ENCODE measurements around the gene ABCD2. TPM values are rescaled to one million over a fixed set of nuclear protein-coding genes. Genes with fewer than 3 reads are reported as not detected.
"Not testable (repeated sequence)": the region's sequence is repeated elsewhere in the genome, so short reads cannot be mapped to it uniquely, and the experiment has no call there.

ABCD2 gene
- total RNA-seq, 1 donor from 2014 or later, result 5.8 TPM

GRCh38 chr12:39574785-39575497, 44.7 kb downstream of the ABCD2 start:
- Mint-ChIP-seq H3K4me1 (ENCODE audit: low read depth) (peaks cover 4% of the 10 kb centered on the region), H3K4me3 (ENCODE audit: low read depth) (no peak overlapping the region), H3K9me3 (peaks cover 14% of the 10 kb centered on the region), H3K36me3 (ENCODE audit: low read depth) (peaks cover 76% of the 10 kb centered on the region), H3K27ac (no peak overlapping the region), H3K27me3 (ENCODE audit: low read depth) (no peaks in the 10 kb centered on the region)
- DNase-seq (ENCODE audit: low spot score), result no peak
- intact Hi-C loops (cut with micrococcal nuclease), result no loop called here

- intact Hi-C loops (cut with micrococcal nuclease), result no loop called here
- Mint-ChIP-seq H3K27me3 (ENCODE audit: low read depth) (no peaks in the 10 kb centered on the region), H3K4me3 (ENCODE audit: low read depth) (no peak overlapping the region), H3K4me1 (ENCODE audit: low read depth) (peaks cover 4% of the 10 kb centered on the region), H3K36me3 (ENCODE audit: low read depth) (peaks cover 77% of the 10 kb centered on the region), H3K9me3 (peaks cover 19% of the 10 kb centered on the region), H3K27ac (no peak overlapping the region)
- no peak for DNase-seq (ENCODE audit: low spot score)
These were observed 45.2 kb downstream of the ABCD2 start for GRCh38 chr12:39574378-39574777.

DNA sequence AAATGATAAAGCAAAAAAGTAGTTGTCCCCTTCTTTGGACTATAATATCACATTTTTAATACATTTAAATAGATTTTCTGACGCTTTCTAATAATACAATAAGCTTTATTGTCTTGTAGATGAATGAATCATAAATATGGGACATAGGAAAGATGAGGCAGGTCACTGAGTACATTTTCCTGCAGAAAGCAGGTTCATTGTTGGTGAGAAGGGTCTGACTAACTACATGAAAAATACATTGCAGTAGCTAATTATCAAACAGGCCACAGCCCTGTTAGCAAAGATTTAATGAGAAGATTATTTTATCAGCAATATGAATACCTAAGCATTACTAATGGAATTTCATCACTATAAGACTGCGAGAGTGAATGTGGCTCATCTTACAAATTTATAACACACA, 45.6 kb downstream of the ABCD2 start:
- DNase-seq (ENCODE audit: low spot score), result no peak
- H3K9me3 Mint-ChIP-seq, result peaks cover 19% of the 10 kb centered on the region
- peaks cover 78% of the 10 kb centered on the region for H3K36me3 Mint-ChIP-seq (ENCODE audit: low read depth)
- H3K27ac Mint-ChIP-seq, result no peak overlapping the region
- H3K4me1 Mint-ChIP-seq (ENCODE audit: low read depth), result peaks cover 4% of the 10 kb centered on the region
- no peak overlapping the region for H3K4me3 Mint-ChIP-seq (ENCODE audit: low read depth)
- H3K27me3 Mint-ChIP-seq (ENCODE audit: low read depth), result no peaks in the 10 kb centered on the region
- intact Hi-C loops (cut with micrococcal nuclease), result no loop called here

GRCh38 chr12:39572551-39572950, 47.1 kb downstream of the ABCD2 start:
- H3K9me3 Mint-ChIP-seq, result peaks cover 24% of the 10 kb centered on the region
- intact Hi-C loops (cut with micrococcal nuclease), result no loop called here
- no peak for DNase-seq (ENCODE audit: low spot score)
- no peak overlapping the region for H3K4me3 Mint-ChIP-seq (ENCODE audit: low read depth)
- peaks cover 4% of the 10 kb centered on the region for H3K4me1 Mint-ChIP-seq (ENCODE audit: low read depth)
- peaks cover 86% of the 10 kb centered on the region for H3K36me3 Mint-ChIP-seq (ENCODE audit: low read depth)
- no peaks in the 10 kb centered on the region for H3K27me3 Mint-ChIP-seq (ENCODE audit: low read depth)
- H3K27ac Mint-ChIP-seq, result no peak overlapping the region

- H3K36me3 Mint-ChIP-seq (ENCODE audit: low read depth), result peaks cover 92% of the 10 kb centered on the region
- DNase-seq (ENCODE audit: low spot score), result no peak
- no peak overlapping the region for H3K27ac Mint-ChIP-seq
- intact Hi-C loops (cut with micrococcal nuclease), result no loop called here
- H3K27me3 Mint-ChIP-seq (ENCODE audit: low read depth), result no peaks in the 10 kb centered on the region
- no peak overlapping the region for H3K4me3 Mint-ChIP-seq (ENCODE audit: low read depth)
- H3K4me1 Mint-ChIP-seq (ENCODE audit: low read depth), result peaks cover 4% of the 10 kb centered on the region
- H3K9me3 Mint-ChIP-seq, result peaks cover 36% of the 10 kb centered on the region
These were observed 48.3 kb downstream of the ABCD2 start for GRCh38 chr12:39571351-39571750.

- peaks cover 49% of the 10 kb centered on the region for H3K36me3 Mint-ChIP-seq (ENCODE audit: low read depth)
- intact Hi-C loops (cut with micrococcal nuclease), result no loop called here
These were observed 66.1 kb downstream of the ABCD2 start for GRCh38 chr12:39553476-39553875.

DNA sequence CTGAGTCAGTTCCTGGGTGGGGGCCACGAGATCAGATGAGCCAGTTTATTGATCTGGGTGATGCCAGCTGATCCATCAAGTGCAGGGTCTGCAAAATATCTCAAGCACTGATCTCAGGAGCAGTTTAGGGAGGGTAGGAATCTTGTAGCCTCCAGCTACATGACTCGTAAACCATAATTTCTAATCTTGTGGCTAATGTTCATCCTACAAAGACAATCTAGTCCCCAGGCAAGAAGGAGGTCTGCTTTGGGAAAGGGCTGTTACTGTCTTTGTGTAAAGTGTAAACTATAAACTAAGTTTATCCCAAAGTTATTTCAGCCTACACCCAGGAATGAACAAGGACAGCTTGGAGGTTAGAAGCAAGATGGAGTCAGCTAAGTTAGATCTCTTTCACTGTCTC, 75.4 kb downstream of the ABCD2 start:
- H3K4me1 Mint-ChIP-seq (ENCODE audit: low read depth); H3K27ac Mint-ChIP-seq; intact Hi-C loops (cut with micrococcal nuclease); H3K27me3 Mint-ChIP-seq (ENCODE audit: low read depth); H3K9me3 Mint-ChIP-seq; DNase-seq (ENCODE audit: low spot score); H3K36me3 Mint-ChIP-seq (ENCODE audit: low read depth); H3K4me3 Mint-ChIP-seq (ENCODE audit: low read depth): not testable (repeated sequence)

More at GRCh38 chr12:39553476-39553875, 66.1 kb downstream of the ABCD2 start:
- Mint-ChIP-seq H3K27ac (no peak overlapping the region), H3K4me3 (ENCODE audit: low read depth) (no peak overlapping the region), H3K27me3 (ENCODE audit: low read depth) (no peaks in the 10 kb centered on the region), H3K4me1 (ENCODE audit: low read depth) (no peaks in the 10 kb centered on the region), H3K9me3 (peaks cover 9% of the 10 kb centered on the region)
- no peak for DNase-seq (ENCODE audit: low spot score)

- no peak for DNase-seq (ENCODE audit: low spot score)
- Mint-ChIP-seq H3K36me3 (ENCODE audit: low read depth) (peaks cover 3% of the 10 kb centered on the region), H3K27me3 (ENCODE audit: low read depth) (no peaks in the 10 kb centered on the region), H3K9me3 (no peaks in the 10 kb centered on the region), H3K27ac (no peak overlapping the region), H3K4me1 (ENCODE audit: low read depth) (peaks cover 3% of the 10 kb centered on the region), H3K4me3 (ENCODE audit: low read depth) (no peak overlapping the region)
- intact Hi-C loops (cut with micrococcal nuclease), result no loop called here
These were observed 78.1 kb downstream of the ABCD2 start for GRCh38 chr12:39541471-39541870.

DNA sequence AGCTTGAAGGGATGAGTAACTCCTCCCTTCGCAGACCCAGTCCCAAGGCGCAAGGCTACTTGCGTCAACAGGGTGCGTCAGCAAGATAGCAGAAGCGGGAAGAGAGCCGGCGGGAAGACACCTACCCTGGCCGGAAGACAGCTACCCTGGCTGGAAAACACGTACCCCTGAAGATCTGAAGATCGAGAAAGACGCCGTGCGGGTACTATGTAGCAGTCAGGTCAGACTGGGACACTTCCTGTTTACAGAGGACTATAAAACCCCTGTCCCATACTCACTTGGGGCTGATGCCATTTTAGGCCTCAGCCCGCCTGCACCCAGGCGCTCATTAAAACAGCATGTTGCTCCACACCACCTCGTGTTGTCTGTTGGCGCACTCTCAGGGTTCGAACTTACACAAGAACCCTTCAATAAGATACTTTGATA, 80.9 kb downstream of the ABCD2 start:
- no peaks in the 10 kb centered on the region for H3K9me3 Mint-ChIP-seq
- H3K27ac Mint-ChIP-seq, result no peak overlapping the region
- H3K4me1 Mint-ChIP-seq (ENCODE audit: low read depth), result peaks cover under 1% of the 10 kb centered on the region
- H3K36me3 Mint-ChIP-seq (ENCODE audit: low read depth), result peaks cover under 1% of the 10 kb centered on the region
- H3K27me3 Mint-ChIP-seq (ENCODE audit: low read depth), result no peaks in the 10 kb centered on the region
- no peak overlapping the region for H3K4me3 Mint-ChIP-seq (ENCODE audit: low read depth)
- intact Hi-C loops (cut with micrococcal nuclease), result no loop called here
- DNase-seq (ENCODE audit: low spot score), result no peak

GRCh38 chr12:39533951-39534350, 85.7 kb downstream of the ABCD2 start:
- Mint-ChIP-seq H3K9me3 (no peaks in the 10 kb centered on the region), H3K36me3 (ENCODE audit: low read depth) (no peaks in the 10 kb centered on the region), H3K4me1 (ENCODE audit: low read depth) (peaks cover 8% of the 10 kb centered on the region), H3K4me3 (ENCODE audit: low read depth) (no peak overlapping the region), H3K27ac (no peak overlapping the region), H3K27me3 (ENCODE audit: low read depth) (no peaks in the 10 kb centered on the region)
- no peak for DNase-seq (ENCODE audit: low spot score)
- intact Hi-C loops (cut with micrococcal nuclease), result no loop called here

DNA sequence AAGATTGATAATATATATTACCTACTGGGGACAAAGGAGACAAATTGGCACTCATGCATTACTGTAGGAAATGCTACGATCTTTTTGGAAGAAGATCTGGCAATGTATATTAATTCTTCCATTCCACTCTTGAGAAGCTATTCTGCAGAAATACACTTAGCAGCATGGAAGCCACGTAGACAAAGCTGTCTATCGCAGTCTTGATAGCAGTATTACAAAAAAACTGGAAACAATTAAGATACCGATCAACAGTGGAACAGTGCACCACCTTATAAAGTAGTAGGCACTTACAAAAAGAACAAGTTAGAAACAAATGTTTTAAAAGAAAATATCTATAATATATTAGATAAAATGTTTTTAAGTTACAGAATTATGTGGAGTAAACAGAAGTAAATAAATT, 87.2 kb downstream of the ABCD2 start:
- Mint-ChIP-seq H3K9me3 (peaks cover 4% of the 10 kb centered on the region), H3K4me3 (ENCODE audit: low read depth) (no peak overlapping the region), H3K4me1 (ENCODE audit: low read depth) (peaks cover 8% of the 10 kb centered on the region), H3K27ac (no peak overlapping the region), H3K27me3 (ENCODE audit: low read depth) (no peaks in the 10 kb centered on the region), H3K36me3 (ENCODE audit: low read depth) (peaks cover 3% of the 10 kb centered on the region)
- DNase-seq (ENCODE audit: low spot score), result no peak
- intact Hi-C loops (cut with micrococcal nuclease), result no loop called here

DNA sequence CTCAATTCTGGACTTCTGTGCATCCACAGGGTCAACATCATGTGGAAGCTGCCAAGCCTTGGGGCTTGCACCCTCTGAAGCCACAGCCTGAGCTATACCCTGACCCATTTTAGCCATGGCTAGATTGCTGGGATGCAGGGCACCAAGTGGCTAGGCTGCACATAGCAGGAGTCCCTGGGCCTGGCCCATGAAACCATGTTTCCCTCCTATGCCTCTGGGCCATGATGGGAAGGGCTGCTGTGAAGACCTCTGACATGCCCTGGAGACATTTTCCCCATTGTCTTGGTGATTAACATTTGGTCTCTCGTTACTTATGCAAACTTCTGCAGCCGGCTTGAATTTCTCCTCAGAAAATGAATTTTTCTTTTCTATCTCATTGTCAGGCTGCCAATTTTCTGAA, 92.6 kb downstream of the ABCD2 start:
- Mint-ChIP-seq H3K27me3 (ENCODE audit: low read depth) (no peaks in the 10 kb centered on the region), H3K4me1 (ENCODE audit: low read depth) (peaks cover 5% of the 10 kb centered on the region), H3K27ac (no peak overlapping the region), H3K9me3 (peaks cover 22% of the 10 kb centered on the region), H3K4me3 (ENCODE audit: low read depth) (no peak overlapping the region), H3K36me3 (ENCODE audit: low read depth) (peaks cover 8% of the 10 kb centered on the region)
- intact Hi-C loops (cut with micrococcal nuclease), result no loop called here
- DNase-seq (ENCODE audit: low spot score), result no peak

DNA sequence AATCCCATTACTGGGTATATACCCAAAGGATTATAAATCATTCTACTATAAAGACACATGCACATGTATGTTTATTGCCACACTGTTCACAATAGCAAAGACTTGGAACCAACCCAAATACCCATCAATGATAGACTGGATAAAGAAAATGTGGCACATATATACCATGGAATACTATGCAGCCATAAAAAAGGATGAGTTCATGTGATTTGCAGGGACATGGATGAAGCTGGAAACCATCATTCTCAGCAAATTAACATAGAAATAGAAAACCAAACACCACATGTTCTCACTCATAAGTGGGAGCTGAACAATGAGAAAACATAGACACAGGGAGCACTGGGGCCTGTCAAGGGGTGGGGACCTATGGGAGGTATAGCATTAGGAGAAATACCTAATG, 97.4 kb downstream of the ABCD2 start:
- H3K27ac Mint-ChIP-seq; H3K4me3 Mint-ChIP-seq (ENCODE audit: low read depth); H3K36me3 Mint-ChIP-seq (ENCODE audit: low read depth); intact Hi-C loops (cut with micrococcal nuclease); DNase-seq (ENCODE audit: low spot score); H3K4me1 Mint-ChIP-seq (ENCODE audit: low read depth); H3K27me3 Mint-ChIP-seq (ENCODE audit: low read depth): not testable (repeated sequence)
- H3K9me3 Mint-ChIP-seq, result peaks cover 18% of the 10 kb centered on the region

DNA sequence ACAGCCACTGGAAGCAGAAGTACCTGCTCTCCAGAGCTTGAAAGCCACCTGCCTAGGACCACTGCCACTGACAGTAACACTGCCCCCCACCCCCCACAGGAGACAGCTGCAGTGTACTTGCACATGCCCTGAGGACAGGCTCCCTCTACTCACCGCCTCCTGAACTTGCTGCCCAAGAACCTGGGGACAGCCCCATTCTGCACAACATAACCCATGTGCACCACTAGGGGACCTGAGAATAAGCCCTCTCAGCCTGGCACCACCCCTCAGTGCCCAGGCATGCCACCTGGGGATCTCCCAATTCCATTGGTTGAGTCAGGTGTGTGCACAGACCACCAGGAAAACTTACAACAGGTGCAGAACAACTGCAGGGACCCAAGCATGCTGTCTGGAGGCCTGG, 109.6 kb downstream of the ABCD2 start:
- Mint-ChIP-seq H3K9me3 (peaks cover 18% of the 10 kb centered on the region), H3K27me3 (ENCODE audit: low read depth) (no peaks in the 10 kb centered on the region), H3K4me1 (ENCODE audit: low read depth) (no peaks in the 10 kb centered on the region), H3K4me3 (ENCODE audit: low read depth) (no peak overlapping the region), H3K27ac (no peak overlapping the region), H3K36me3 (ENCODE audit: low read depth) (peaks cover 4% of the 10 kb centered on the region)
- no peak for DNase-seq (ENCODE audit: low spot score)
- intact Hi-C loops (cut with micrococcal nuclease), result no loop called here
